H9 (cell line): ENCODE data around the gene PXDC1. TPM values are rescaled to one million over a fixed set of nuclear protein-coding genes. Genes with fewer than 3 reads are reported as not detected.

Source experiments
- DNase-seq: peaks from one replicate; pipeline ENCODE4 v3.0.0-alpha.2; 2017
- H2AFZ ChIP-seq: one replicate; pipeline ENCODE4 v1.6.1; 2013; ENCODE audit warnings: mild to moderate bottlenecking, low read length, control low read depth, moderate library complexity
- H2AK5ac ChIP-seq: 2 replicates; pipeline ENCODE4 v1.6.1; 2013; ENCODE audit warnings: low read length, control low read depth, mixed read lengths; ENCODE audit not compliant: insufficient read length
- H2BK120ac ChIP-seq: one replicate; pipeline ENCODE4 v1.6.1; 2013; ENCODE audit warnings: low read depth, mild to moderate bottlenecking, low read length, control low read depth, inconsistent platforms; ENCODE audit not compliant: poor library complexity, severe bottlenecking
- H2BK12ac ChIP-seq: 2 replicates; pipeline ENCODE4 v1.6.1; 2013; ENCODE audit warnings: low read length, control low read depth, mixed read lengths, low read depth; ENCODE audit not compliant: insufficient read length
- H2BK15ac ChIP-seq: 2 replicates; pipeline ENCODE4 v1.6.1; 2013; ENCODE audit warnings: low read depth, low read length, control low read depth
- H2BK20ac ChIP-seq: one replicate; pipeline ENCODE4 v1.6.1; 2013; ENCODE audit warnings: low read depth, mild to moderate bottlenecking, low read length, control low read depth, inconsistent platforms; ENCODE audit not compliant: poor library complexity, severe bottlenecking
- H2BK5ac ChIP-seq: 2 replicates; pipeline ENCODE4 v1.6.1; 2013; ENCODE audit warnings: low read length, control low read depth, mixed read lengths; ENCODE audit not compliant: insufficient read length
- H3K14ac ChIP-seq: 2 replicates; pipeline ENCODE4 v1.6.1; 2013; ENCODE audit warnings: low read length, control low read depth; ENCODE audit not compliant: insufficient read depth
- H3K18ac ChIP-seq: 2 replicates; pipeline ENCODE4 v1.6.1; 2013; ENCODE audit warnings: low read depth, mild to moderate bottlenecking, mixed read lengths, low read length, control low read depth; ENCODE audit not compliant: insufficient read length
- H3K23ac ChIP-seq: 2 replicates; pipeline ENCODE4 v1.6.1; 2013; ENCODE audit warnings: low read length, control low read depth, mixed read lengths, low read depth; ENCODE audit not compliant: insufficient read length
- H3K23me2 ChIP-seq: 2 replicates; pipeline ENCODE4 v1.6.1; 2013; ENCODE audit warnings: low read depth, mild to moderate bottlenecking, mixed read lengths, low read length, control low read depth; ENCODE audit not compliant: insufficient read length, poor library complexity, severe bottlenecking
- H3K27ac ChIP-seq: 2 replicates; pipeline ENCODE4 v1.5.1; 2013; ENCODE audit warnings: low read length, control low read depth, mixed read lengths, low read depth; ENCODE audit not compliant: insufficient read length
- H3K27me3 ChIP-seq: 2 replicates; pipeline ENCODE4 v1.6.1; 2013; ENCODE audit warnings: low read length, control low read depth, inconsistent platforms; ENCODE audit not compliant: insufficient read depth
- H3K4ac ChIP-seq: 2 replicates; pipeline ENCODE4 v1.6.1; 2013; ENCODE audit warnings: low read depth, mild to moderate bottlenecking, control low read depth, inconsistent platforms, low read length, moderate library complexity
- H3K4me1 ChIP-seq: 2 replicates; pipeline ENCODE4 v1.6.1; 2013; ENCODE audit warnings: low read length, control low read depth, inconsistent platforms; ENCODE audit not compliant: insufficient read depth
- H3K4me2 ChIP-seq: 2 replicates; pipeline ENCODE4 v1.6.1; 2013; ENCODE audit warnings: low read length, control low read depth, mixed read lengths; ENCODE audit not compliant: insufficient read length, insufficient read depth
- H3K56ac ChIP-seq: 2 replicates; pipeline ENCODE4 v1.6.1; 2013; ENCODE audit warnings: low read depth, mild to moderate bottlenecking, mixed read lengths, low read length, control low read depth; ENCODE audit not compliant: insufficient read length
- H3K79me1 ChIP-seq: 2 replicates; pipeline ENCODE4 v1.6.1; 2013; ENCODE audit warnings: low read depth, mild to moderate bottlenecking, moderate library complexity, low read length, control low read depth, inconsistent platforms; ENCODE audit not compliant: insufficient read depth, poor library complexity, severe bottlenecking
- H3K79me2 ChIP-seq: 2 replicates; pipeline ENCODE4 v1.6.1; 2013; ENCODE audit warnings: low read length, control low read depth, inconsistent platforms; ENCODE audit not compliant: insufficient read depth
- H3K9ac ChIP-seq: 2 replicates; pipeline ENCODE4 v1.6.1; 2013; ENCODE audit warnings: low read length, control low read depth, mixed read lengths; ENCODE audit not compliant: insufficient read length; ENCODE audit errors: extremely low read depth
- H3K9me3 ChIP-seq: one replicate; pipeline ENCODE4 v1.6.1; 2013; ENCODE audit warnings: low read depth, low read length, inconsistent platforms; ENCODE audit not compliant: control insufficient read depth
- H3T11ph ChIP-seq: one replicate; pipeline ENCODE4 v1.6.1; 2013; ENCODE audit warnings: mild to moderate bottlenecking, low read length, control low read depth, inconsistent platforms
- H4K20me1 ChIP-seq: one replicate; pipeline ENCODE4 v1.6.1; 2013; ENCODE audit not compliant: control insufficient read depth, insufficient read length, insufficient read depth
- H4K5ac ChIP-seq: 2 replicates; pipeline ENCODE4 v1.6.1; 2013; ENCODE audit warnings: low read depth, mild to moderate bottlenecking, mixed read lengths, low read length, control low read depth; ENCODE audit not compliant: insufficient read length
- H4K8ac ChIP-seq: replicated peaks from 2 replicates; pipeline ENCODE4 v1.6.1; 2013; ENCODE audit warnings: low read length, control low read depth, mixed read lengths, low read depth; ENCODE audit not compliant: insufficient read length
- H4K91ac ChIP-seq: 2 replicates; pipeline ENCODE4 v1.6.1; 2013; ENCODE audit warnings: low read depth, mild to moderate bottlenecking, moderate library complexity, mixed read lengths, low read length, control low read depth; ENCODE audit not compliant: insufficient read length
- H3K27ac Mint-ChIP-seq, 3 experiments: 2 replicates in 2 of 3; 3 replicates in 1 of 3; pipeline ENCODE4 v1.8.0; 2020 to 2021; ENCODE audit warnings: mixed read lengths in 3 of 3, mild to moderate bottlenecking in 1 of 3, moderate library complexity in 1 of 3
- H3K27me3 Mint-ChIP-seq: 2 replicates; pipeline ENCODE4 v1.8.0; 2021; ENCODE audit warnings: low read depth, mild to moderate bottlenecking, moderate library complexity, mixed read lengths
- H3K36me3 Mint-ChIP-seq, 3 experiments: 2 replicates in 2 of 3; 3 replicates in 1 of 3; pipeline ENCODE4 v1.8.0; 2020 to 2021; ENCODE audit warnings: low read depth in 3 of 3, mixed read lengths in 3 of 3; ENCODE audit not compliant: insufficient read depth in 1 of 3
- H3K4me1 Mint-ChIP-seq, 2 experiments: 2 replicates each; pipeline ENCODE4 v1.8.0; 2020; ENCODE audit warnings: mixed read lengths in 2 of 2
- H3K4me3 Mint-ChIP-seq, 2 experiments: 2 replicates in 1 of 2; 3 replicates in 1 of 2; pipeline ENCODE4 v1.8.0; 2020 to 2021; ENCODE audit warnings: mild to moderate bottlenecking in 2 of 2, mixed read lengths in 2 of 2, moderate library complexity in 1 of 2
- H3K9me3 Mint-ChIP-seq, 2 experiments: 2 replicates in 1 of 2; 3 replicates in 1 of 2; pipeline ENCODE4 v1.8.0; 2020; ENCODE audit warnings: mild to moderate bottlenecking in 2 of 2, mixed read lengths in 2 of 2, moderate library complexity in 1 of 2
- WGBS: extraction: QIAGEN DNeasy Blood & Tissue Kit; methylation state at CpG from one replicate; pipeline ENCODE4 v1.1.7; 2013; ENCODE audit warnings: missing lambda C conversion rate, low lambda C conversion rate, mixed read lengths; ENCODE audit not compliant: insufficient read length; ENCODE audit errors: extremely low coverage; 5-methylcytosine and 5-hydroxymethylcytosine counted together
- total RNA-seq: library from RNA; stranded (reverse); gene quantifications from 2 replicates; pipeline ENCODE4 v1.2.1, GENCODE V29; 2021
- TF ChIP-seq, protein P1 (sequence below): fragments of 200-600 bp; sonication (generic); conservative IDR thresholded peaks from 3 replicates; pipeline ENCODE4 v1.8.0; 2021; ENCODE audit warnings: antibody characterized with exemption, mild to moderate bottlenecking

PXDC1 gene
- total RNA-seq, 1 experiment from 2014 or later = 3.1 TPM

DNA sequence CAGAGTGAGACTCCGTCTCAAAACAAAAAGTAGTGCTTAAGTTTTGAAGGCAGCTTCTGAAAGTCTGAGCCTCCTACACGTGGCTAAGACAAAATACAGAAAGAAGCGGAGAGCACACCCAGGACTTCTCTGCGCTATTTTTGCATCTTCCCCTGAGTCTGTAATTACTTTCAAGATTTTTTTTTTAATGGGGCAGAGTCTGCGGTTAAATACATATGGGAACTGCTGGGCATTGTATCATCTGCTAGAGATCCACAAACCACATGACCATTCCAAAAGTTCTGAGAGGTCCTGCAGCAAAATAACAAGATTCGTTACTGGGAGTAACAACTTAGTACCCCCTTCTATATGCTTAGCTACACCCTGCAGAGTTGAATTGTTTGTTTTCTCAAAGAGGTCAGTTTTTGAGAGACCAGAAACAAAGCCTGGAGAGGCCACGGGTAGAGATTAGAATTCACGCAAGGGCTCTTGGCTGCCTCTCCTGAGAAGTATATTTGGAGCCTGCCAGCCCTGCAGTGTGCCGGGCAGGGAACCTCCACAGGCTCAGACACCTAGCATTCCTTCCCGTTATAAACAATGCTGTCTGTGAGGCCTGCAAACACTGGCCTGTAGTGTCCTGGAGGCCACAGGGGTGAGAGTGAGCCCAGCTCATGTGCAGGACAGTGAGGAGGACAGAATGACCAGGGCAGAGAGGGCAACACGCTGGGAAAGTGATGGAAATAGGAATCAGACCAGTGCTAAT, 49.5 kb upstream of the PXDC1 start:
- H3K18ac ChIP-seq = no peak overlapping the region
- H3K27me3 Mint-ChIP-seq = peaks cover 11% of the 10 kb centered on the region
- no peak overlapping the region for H3T11ph ChIP-seq
- H3K27me3 ChIP-seq = no peaks in the 10 kb centered on the region
- peaks cover 14 to 21% of the 10 kb centered on the region in 2 experiments for H3K4me1 Mint-ChIP-seq
- no peak overlapping the region for H4K5ac ChIP-seq
- no peak overlapping the region for H3K27ac ChIP-seq
- no CpG with 5 or more reads among the region's 11 CpGs for WGBS
- no peaks in the 10 kb centered on the region for H3K9me3 Mint-ChIP-seq
- DNase-seq = no peak
- no peak overlapping the region for H3K4ac ChIP-seq
- H2AFZ ChIP-seq = no peak overlapping the region
- H2BK120ac ChIP-seq = no peak overlapping the region
- no peaks in the 10 kb centered on the region for H3K23me2 ChIP-seq
- H3K14ac ChIP-seq = no peak overlapping the region
- H3K4me3 Mint-ChIP-seq = no peak overlapping the region
- H2BK12ac ChIP-seq = no peak overlapping the region
- H3K56ac ChIP-seq = no peak overlapping the region
- H3K9me3 ChIP-seq = no peaks in the 10 kb centered on the region
- TF ChIP-seq, protein P1, sequence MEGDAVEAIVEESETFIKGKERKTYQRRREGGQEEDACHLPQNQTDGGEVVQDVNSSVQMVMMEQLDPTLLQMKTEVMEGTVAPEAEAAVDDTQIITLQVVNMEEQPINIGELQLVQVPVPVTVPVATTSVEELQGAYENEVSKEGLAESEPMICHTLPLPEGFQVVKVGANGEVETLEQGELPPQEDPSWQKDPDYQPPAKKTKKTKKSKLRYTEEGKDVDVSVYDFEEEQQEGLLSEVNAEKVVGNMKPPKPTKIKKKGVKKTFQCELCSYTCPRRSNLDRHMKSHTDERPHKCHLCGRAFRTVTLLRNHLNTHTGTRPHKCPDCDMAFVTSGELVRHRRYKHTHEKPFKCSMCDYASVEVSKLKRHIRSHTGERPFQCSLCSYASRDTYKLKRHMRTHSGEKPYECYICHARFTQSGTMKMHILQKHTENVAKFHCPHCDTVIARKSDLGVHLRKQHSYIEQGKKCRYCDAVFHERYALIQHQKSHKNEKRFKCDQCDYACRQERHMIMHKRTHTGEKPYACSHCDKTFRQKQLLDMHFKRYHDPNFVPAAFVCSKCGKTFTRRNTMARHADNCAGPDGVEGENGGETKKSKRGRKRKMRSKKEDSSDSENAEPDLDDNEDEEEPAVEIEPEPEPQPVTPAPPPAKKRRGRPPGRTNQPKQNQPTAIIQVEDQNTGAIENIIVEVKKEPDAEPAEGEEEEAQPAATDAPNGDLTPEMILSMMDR = no peak
- no peaks in the 10 kb centered on the region for H4K20me1 ChIP-seq
- H2BK5ac ChIP-seq = no peak overlapping the region
- no peak overlapping the region for H3K9ac ChIP-seq
- no peak overlapping the region for H3K23ac ChIP-seq
- no peak overlapping the region for H3K27ac Mint-ChIP-seq
- H2AK5ac ChIP-seq = no peak overlapping the region
- no peaks in the 10 kb centered on the region for H3K36me3 Mint-ChIP-seq
- peaks cover 2% of the 10 kb centered on the region; the same call in 1 of the 2 replicates for H3K4me1 ChIP-seq
- H3K79me2 ChIP-seq = no peaks in the 10 kb centered on the region
- H3K4me2 ChIP-seq = no peak overlapping the region
- no peak overlapping the region for H4K91ac ChIP-seq
- H2BK15ac ChIP-seq = no peak overlapping the region
- H3K79me1 ChIP-seq = no peaks in the 10 kb centered on the region
- no peak overlapping the region for H2BK20ac ChIP-seq
- H4K8ac ChIP-seq = no peak overlapping the region
